Activated T-cell treated with anti-CD3 and anti-CD28 coated beads, Interleukin-2, amount 50 U/mL, for 72 hours (primary cell): ENCODE results near the gene HNRNPK. TPM values are rescaled to one million over a fixed set of nuclear protein-coding genes. Genes with fewer than 3 reads are reported as not detected.
"Not testable (repeated sequence)": the region's sequence is repeated elsewhere in the genome, so short reads cannot be mapped to it uniquely, and the experiment has no call there.

Experiments used
- ATAC-seq, 2 donors: fragments of 150-1000 bp; cut with Tn5 transposase; replicated peaks in 1 of 2; 2 replicates each; pipeline ENCODE4 v1.10.0; 2021; ENCODE audit warnings: moderate library complexity in 2 of 2, mild to moderate bottlenecking in 1 of 2
- DNase-seq, 2 donors: peaks; one replicate each; pipeline ENCODE4 v3.0.0; 2021 to 2022; ENCODE audit warnings: mixed read lengths in 1 of 2
- H3K27ac Mint-ChIP-seq: one replicate; pipeline ENCODE4 v1.8.0; 2022; ENCODE audit warnings: mild to moderate bottlenecking, moderate library complexity, mixed read lengths
- H3K27me3 Mint-ChIP-seq: one replicate; pipeline ENCODE4 v1.8.0; 2022; ENCODE audit warnings: low read depth, mixed read lengths
- H3K36me3 Mint-ChIP-seq, 2 donors: one replicate each; pipeline ENCODE4 v1.8.0; 2022; ENCODE audit warnings: mixed read lengths in 2 of 2, mild to moderate bottlenecking in 1 of 2; ENCODE audit not compliant: insufficient read depth in 2 of 2
- H3K4me1 Mint-ChIP-seq: one replicate; pipeline ENCODE4 v1.8.0; 2022; ENCODE audit warnings: low read depth, mixed read lengths
- H3K4me3 Mint-ChIP-seq, 2 donors: one replicate each; pipeline ENCODE4 v1.8.0; 2022; ENCODE audit warnings: mild to moderate bottlenecking in 2 of 2, mixed read lengths in 2 of 2, moderate library complexity in 2 of 2
- H3K9me3 Mint-ChIP-seq, 2 donors: one replicate each; pipeline ENCODE4 v1.8.0; 2022; ENCODE audit warnings: mixed read lengths in 2 of 2
- total RNA-seq, 2 donors: library from RNA; stranded (reverse); gene quantifications; one replicate each; pipeline ENCODE4 v1.2.3, GENCODE V29; 2022

Gene HNRNPK
- total RNA-seq, 2 donors from 2014 or later: 638 to 674 TPM

DNA sequence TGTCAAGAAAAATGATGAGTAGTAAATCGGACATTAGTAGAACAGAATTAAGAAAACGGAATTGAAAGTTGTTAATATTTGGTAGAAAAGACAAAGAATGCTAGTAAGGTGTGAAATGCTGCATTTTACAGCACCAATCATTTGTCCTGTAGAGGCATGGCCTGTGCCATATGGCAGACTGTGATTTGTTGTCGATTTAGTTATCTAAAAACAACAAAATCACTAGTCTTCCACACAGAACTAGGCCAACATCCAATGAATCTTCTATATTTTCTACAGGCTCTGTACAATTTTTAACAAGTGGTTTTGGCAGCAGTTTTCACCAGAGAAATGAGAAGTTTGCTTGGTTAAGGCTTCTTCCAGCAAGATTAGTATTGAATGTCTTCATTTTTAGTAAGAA is 10.4 kb downstream of the HNRNPK start:
- no peak overlapping the region for H3K27ac Mint-ChIP-seq
- ATAC-seq (no peak), DNase-seq (no peak)
- no peaks in the 10 kb centered on the region for H3K9me3 Mint-ChIP-seq
- H3K27me3 Mint-ChIP-seq: no peaks in the 10 kb centered on the region
- no peak overlapping the region for H3K4me3 Mint-ChIP-seq
- peaks cover 48% of the 10 kb centered on the region for H3K4me1 Mint-ChIP-seq
- peaks cover 17 to 57% of the 10 kb centered on the region in 2 donors for H3K36me3 Mint-ChIP-seq

DNA sequence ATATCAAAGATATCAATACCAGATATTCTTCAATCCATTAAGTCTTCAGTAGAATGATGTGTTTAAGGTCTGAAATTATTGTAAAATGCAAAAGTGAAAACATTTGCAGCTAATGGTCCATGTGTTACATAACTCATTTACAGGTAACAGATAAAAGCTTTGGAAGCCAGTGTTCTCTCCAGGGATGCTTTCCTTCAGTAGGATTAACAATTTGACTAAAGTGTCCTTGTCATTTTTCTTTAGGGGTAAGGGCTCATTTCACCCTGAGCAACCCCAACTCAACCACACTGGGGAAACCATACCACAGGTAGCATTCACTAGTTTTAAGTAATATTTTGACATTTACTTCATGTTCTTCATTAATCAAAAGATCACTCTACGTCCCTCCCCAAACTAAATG is 12.9 kb downstream of the HNRNPK start:
- Mint-ChIP-seq H3K36me3 (peaks cover 14 to 38% of the 10 kb centered on the region in 2 donors), H3K4me3 (no peak overlapping the region), H3K27ac (peak overlapping the region; percentile 86)

DNA sequence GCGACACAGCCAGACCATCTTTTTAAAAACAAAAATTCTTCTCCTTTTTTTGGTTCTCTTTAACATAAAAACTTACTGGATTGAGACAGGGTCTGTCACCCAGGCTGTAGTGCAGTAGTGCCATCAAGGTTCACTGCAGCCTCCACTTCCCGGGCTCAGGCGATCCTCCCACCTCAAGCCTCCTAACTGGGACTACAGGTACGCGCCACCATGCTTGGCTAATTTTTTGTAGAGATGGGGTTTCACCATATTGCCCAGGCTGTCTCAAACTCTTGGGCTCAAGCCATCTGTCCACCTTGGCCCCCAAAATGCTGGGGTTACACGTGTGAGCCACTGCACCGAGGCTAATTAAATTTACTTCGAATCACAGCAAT is 13.8 kb downstream of the HNRNPK start:
- ATAC-seq: peak in 1 of 2 donors; percentile 5
- Mint-ChIP-seq H3K9me3 (no peaks in the 10 kb centered on the region), H3K36me3 (peaks cover 12 to 29% of the 10 kb centered on the region in 2 donors), H3K4me1 (peaks cover 34% of the 10 kb centered on the region), H3K27ac (peak overlapping the region; percentile 27), H3K4me3 (no peak overlapping the region), H3K27me3 (no peaks in the 10 kb centered on the region)
- DNase-seq: no peak

More for the DNA sequence above, 12.9 kb downstream of the HNRNPK start:
- no peaks in the 10 kb centered on the region for H3K9me3 Mint-ChIP-seq
- DNase-seq: no peak
- H3K27me3 Mint-ChIP-seq: no peaks in the 10 kb centered on the region
- H3K4me1 Mint-ChIP-seq: peaks cover 41% of the 10 kb centered on the region
- no peak for ATAC-seq

DNA sequence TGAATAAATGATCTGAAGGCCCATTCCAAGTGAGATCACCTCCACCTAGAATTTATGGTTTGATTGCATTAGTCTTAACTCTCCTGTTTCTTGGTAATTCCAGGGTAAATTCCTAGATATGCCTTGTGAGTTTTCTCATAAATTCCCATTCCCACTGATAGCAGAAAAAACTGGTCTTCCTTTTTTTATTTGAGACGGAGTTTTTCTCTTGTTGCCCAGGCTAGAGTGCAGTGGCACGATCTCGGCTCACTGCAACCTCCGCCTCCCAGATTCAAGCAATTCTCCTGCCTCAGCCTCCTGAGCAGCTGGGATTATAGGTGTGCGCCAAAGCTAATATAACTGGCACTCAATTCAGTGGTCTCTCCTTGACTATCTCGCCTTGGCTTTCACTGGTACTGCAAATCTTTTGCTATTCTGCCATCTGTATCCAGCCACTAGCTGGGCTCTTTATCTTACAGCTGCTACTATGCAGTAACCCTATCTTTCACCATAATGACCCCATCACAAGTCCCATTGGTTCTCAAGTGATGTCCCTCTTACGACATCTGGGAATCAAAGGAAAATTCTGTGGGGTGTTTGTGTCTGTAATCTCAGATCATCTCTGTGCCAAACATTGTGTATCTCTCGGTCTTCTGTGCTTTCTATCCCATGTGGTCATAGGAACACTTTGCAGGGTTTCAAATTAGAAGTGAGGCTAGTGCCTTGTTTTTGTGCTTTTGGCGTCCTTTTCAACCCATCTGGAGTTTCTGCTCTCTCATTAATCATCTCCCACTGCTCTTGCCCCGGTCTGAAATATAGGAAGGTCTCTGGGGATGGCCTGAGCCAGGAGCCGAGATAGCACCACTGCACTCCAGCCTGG is 14.4 kb downstream of the HNRNPK start:
- Mint-ChIP-seq H3K9me3 (no peaks in the 10 kb centered on the region), H3K4me3 (no peak overlapping the region)

DNA sequence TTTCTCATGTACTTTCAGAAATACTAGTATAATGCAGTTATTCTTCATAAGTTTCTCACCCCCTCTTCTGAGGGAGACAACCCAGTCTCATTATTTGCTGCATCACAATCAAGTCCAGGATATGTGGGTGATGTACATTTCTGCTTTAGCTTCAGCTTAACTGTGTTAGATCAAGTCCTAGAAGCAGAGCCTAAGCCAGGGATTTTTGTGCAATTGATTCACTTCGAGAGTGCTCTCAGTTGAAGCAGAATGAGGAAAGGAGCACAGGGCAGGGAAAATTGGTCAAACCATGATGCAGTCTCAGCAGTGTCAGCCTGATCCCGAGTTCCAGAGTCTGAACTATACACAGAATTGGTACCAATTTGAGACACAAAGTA is 15.1 kb downstream of the HNRNPK start:
- peaks cover 25% of the 10 kb centered on the region for H3K4me1 Mint-ChIP-seq
- peaks cover 12 to 17% of the 10 kb centered on the region in 2 donors for H3K36me3 Mint-ChIP-seq
- DNase-seq (no peak), ATAC-seq (peak in 1 of 2 donors; percentile 22)
- H3K4me3 Mint-ChIP-seq: no peak overlapping the region
- H3K27me3 Mint-ChIP-seq: no peaks in the 10 kb centered on the region
- peak overlapping the region; percentile 40 for H3K27ac Mint-ChIP-seq
- no peaks in the 10 kb centered on the region for H3K9me3 Mint-ChIP-seq

More for the DNA sequence above, 14.4 kb downstream of the HNRNPK start:
- H3K4me1 Mint-ChIP-seq: peaks cover 31% of the 10 kb centered on the region
- H3K36me3 Mint-ChIP-seq: peaks cover 12 to 23% of the 10 kb centered on the region in 2 donors
- ATAC-seq (peak in 1 of 2 donors; percentile 22), DNase-seq (no peak)
- no peaks in the 10 kb centered on the region for H3K27me3 Mint-ChIP-seq
- peak overlapping the region; percentile 35 for H3K27ac Mint-ChIP-seq

DNA sequence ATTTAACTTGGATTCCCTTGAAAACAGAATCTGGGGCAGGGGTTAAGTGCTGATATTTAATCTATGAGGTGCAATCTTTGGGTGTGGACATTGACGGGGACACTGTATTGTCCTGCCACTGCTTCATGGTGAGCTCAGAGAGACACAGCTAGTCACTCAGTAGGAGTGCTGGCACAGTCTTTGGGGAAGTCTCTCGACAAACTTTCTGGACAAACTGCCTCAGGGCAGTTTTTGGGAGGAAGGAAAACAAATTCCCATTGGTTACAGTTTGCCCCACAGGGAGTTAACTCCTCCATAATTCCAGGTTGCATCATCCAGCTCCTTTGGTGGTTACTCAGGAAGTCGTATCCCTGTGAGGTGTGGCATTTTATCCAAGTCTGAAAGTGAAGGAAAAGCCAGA is 17.9 kb downstream of the HNRNPK start:
- peak overlapping the region; percentile 19 for H3K27ac Mint-ChIP-seq
- H3K4me3 Mint-ChIP-seq: no peak overlapping the region
- peaks cover 29% of the 10 kb centered on the region for H3K4me1 Mint-ChIP-seq
- no peaks in the 10 kb centered on the region for H3K27me3 Mint-ChIP-seq
- H3K36me3 Mint-ChIP-seq: peaks cover 4% of the 10 kb centered on the region in 2 donors
- H3K9me3 Mint-ChIP-seq: no peaks in the 10 kb centered on the region
- DNase-seq: no peak
- ATAC-seq: no peak

DNA sequence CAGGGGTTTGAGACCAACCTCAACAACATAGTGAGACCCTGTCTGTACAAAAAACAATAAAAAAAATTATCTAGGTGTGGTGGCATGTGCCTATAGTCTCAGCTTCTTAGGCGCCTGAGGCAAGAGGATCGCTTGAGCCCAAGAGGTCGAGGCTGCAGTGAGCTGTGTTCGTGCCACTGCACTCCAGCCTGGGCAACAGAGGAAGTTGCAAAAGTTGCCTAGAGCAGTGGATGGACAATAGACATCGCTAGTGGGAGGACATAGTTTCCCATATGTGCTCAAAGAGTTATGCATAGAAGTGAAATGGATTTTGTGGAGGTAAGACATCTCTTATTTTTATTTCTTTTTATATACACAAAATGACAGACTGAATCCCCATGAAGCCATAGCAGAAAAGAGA is 19.0 kb downstream of the HNRNPK start:
- Mint-ChIP-seq H3K36me3 (peaks cover 3% of the 10 kb centered on the region in 2 donors), H3K4me1 (peaks cover 32% of the 10 kb centered on the region), H3K27ac (peak overlapping the region; percentile 30), H3K9me3 (no peaks in the 10 kb centered on the region), H3K4me3 (no peak overlapping the region), H3K27me3 (no peaks in the 10 kb centered on the region)
- ATAC-seq (no peak), DNase-seq (no peak)

DNA sequence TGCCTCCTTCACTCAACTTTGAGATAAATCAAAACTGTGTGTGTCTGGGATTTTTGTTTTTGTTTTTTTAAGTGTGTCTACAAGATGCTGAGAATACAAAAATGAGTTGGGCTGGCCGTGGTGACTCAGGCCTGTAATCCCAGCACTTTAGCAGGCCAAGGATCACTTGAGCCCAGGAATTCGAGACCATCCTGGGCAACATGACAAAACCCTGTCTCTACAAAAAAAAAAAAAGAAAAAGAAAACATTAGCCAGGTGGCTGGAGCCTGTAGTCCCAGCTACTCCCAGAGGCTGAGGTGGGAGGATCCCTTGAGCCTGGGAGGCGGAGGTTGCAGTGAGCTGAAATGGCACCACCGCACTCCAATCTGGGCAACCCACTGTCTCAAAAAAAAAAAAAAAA is 21.0 kb downstream of the HNRNPK start:
- H3K27ac Mint-ChIP-seq: peak overlapping the region; percentile 81
- peaks cover 27% of the 10 kb centered on the region for H3K4me1 Mint-ChIP-seq
- ATAC-seq: no peak
- H3K4me3 Mint-ChIP-seq: no peak overlapping the region
- H3K36me3 Mint-ChIP-seq: peaks cover 5 to 8% of the 10 kb centered on the region in 2 donors
- no peak for DNase-seq
- H3K27me3 Mint-ChIP-seq: no peaks in the 10 kb centered on the region
- no peaks in the 10 kb centered on the region for H3K9me3 Mint-ChIP-seq

DNA sequence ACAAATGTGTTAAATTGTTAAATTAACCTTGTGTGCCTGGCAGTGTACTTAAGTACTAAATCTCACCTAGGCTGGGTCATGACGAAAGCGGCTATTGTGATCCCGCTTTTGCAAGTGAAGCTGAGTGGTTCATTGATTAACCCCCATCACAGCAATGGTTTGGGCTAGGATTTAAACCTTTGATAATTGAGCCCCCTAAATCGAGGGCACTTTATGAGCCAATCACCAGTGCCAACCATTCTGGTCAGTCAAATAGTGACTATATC is 22.8 kb downstream of the HNRNPK start:
- no peaks in the 10 kb centered on the region for H3K27me3 Mint-ChIP-seq
- peaks cover 5 to 13% of the 10 kb centered on the region in 2 donors for H3K36me3 Mint-ChIP-seq
- ATAC-seq: no peak
- H3K4me1 Mint-ChIP-seq: peaks cover 27% of the 10 kb centered on the region
- H3K27ac Mint-ChIP-seq: peak overlapping the region; percentile 86
- no peak for DNase-seq
- H3K9me3 Mint-ChIP-seq: no peaks in the 10 kb centered on the region
- peak overlapping the region; percentile 100 for H3K4me3 Mint-ChIP-seq

DNA sequence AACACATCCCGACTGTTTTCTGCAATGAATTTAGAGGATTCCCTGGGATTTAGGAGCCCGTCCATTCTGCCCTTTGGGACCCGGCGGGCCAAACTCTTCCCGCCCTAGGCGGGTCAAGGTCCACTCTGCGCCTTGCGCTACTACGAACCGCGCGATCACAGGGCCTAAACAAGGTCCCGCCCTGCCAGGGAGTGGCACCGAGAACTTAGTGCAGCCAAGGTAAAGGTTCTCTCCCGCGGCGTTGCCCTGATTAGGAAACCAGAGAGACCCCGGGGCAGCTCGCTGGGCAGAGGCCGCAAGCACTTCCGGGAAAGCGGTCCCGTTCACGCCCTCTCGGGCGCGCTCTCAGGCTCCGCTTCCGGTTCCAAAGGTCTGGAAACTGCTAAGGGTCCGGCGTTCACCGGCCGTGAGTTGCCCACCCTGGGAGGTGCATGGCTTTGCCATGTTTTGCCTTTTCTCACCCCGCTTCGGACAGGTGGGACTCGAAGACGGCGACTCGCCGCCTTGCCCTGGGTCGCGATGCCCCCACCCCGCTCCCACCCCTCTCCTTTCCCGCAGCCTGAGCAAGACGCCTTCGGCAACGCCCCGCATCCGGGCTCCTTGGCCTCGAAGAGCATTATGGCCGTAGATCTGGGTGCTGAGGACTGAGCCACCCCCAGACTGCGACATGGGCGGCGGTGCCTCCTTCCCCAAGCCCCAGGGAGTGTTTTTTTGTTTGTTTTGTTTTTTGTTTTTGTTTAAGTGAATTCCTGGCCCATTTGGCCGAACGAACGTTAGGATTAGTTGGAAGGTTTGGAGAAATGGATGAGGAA is 23.4 kb downstream of the HNRNPK start:
- ATAC-seq (peak; percentile 77 to 87), DNase-seq (peak; percentile 76 to 83)
- H3K36me3 Mint-ChIP-seq: peaks cover 5 to 16% of the 10 kb centered on the region in 2 donors
- peaks cover 27% of the 10 kb centered on the region for H3K4me1 Mint-ChIP-seq
- H3K27ac Mint-ChIP-seq: peak overlapping the region; percentile 99
- peak overlapping the region; percentile 100 for H3K4me3 Mint-ChIP-seq
- no peaks in the 10 kb centered on the region for H3K27me3 Mint-ChIP-seq
- H3K9me3 Mint-ChIP-seq: no peaks in the 10 kb centered on the region

DNA sequence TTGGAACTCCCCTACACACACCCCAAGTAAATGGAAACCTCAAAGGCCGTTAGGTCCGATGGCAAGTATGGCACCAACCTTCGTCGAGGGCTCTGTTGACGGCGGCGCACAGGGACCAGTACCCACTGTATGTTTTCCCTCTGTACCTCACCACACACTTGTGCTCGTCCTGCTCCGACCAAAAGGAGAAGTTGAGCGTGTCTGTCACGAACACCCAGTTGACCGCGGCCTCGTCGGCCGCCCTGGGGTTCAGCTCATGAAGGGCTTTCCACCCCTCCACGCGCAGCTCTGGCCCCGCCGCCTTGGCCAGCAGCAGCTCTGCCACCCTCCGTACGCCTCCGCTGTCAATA is 24.0 kb downstream of the HNRNPK start:
- H3K27ac Mint-ChIP-seq: peak overlapping the region; percentile 99
- ATAC-seq (peak; percentile 50 to 59), DNase-seq (peak; percentile 42 to 54)
- H3K4me3 Mint-ChIP-seq: peak overlapping the region; percentile 100
- H3K27me3 Mint-ChIP-seq: no peaks in the 10 kb centered on the region
- H3K4me1 Mint-ChIP-seq: peaks cover 27% of the 10 kb centered on the region
- peaks cover 5 to 16% of the 10 kb centered on the region in 2 donors for H3K36me3 Mint-ChIP-seq
- H3K9me3 Mint-ChIP-seq: no peaks in the 10 kb centered on the region

DNA sequence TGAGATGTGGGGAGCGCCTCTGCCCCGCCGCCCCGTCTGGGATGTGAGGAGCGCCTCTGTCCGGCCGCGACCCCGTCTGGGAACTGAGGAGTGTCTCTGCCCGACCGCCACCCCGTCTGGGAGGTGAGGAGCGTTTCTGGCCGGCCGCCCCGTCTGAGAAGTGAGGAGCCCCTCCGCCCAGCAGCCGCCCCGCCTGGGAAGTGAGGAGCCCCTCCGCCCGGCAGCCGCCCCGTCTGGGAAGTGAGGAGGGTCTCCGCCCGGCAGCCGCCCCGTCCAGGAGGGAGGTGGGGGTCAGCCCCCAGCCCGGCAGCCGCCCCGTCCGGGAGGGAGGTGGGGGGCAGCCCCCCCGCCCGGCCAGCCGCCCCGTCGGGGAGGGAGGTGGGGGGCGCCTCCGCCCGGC is 31.9 kb downstream of the HNRNPK start:
- not testable (repeated sequence) for H3K27ac Mint-ChIP-seq, H3K4me3 Mint-ChIP-seq, H3K9me3 Mint-ChIP-seq, H3K4me1 Mint-ChIP-seq, DNase-seq, ATAC-seq, H3K27me3 Mint-ChIP-seq
- peaks cover 5 to 28% of the 10 kb centered on the region in 2 donors for H3K36me3 Mint-ChIP-seq

DNA sequence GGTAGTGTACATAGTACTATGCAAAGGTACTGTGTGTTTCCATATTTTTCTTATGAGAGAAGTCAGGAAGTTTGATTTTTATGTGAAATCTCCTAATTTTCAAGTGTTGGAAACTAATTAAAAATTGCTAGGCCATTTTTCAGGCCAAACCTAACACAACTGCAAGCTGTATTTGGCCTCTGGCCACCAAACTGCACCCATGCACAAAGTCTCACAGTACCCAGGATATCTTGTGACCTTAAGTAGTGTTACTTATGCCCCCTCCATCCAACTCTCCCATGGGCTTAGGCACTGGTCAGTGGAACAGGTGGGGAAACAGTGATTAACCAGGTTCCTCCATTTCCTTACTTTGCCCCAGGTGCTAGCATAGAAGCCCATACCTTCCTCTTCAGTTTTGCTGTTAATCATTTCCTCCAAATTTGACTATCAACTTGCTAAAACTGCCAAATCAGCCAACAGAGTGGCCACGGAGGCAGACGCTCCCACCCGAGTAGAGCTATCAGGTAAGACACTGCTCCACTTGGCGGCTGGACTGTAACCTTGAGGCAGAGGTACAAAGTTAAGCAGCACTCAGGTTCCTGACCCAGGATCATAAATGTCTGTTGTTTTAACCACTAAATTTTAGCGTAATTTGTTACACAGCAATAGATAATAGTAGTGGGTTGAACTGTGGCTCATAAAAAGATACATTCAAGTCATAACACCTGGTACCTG is 39.3 kb downstream of the HNRNPK start:
- ATAC-seq (no peak), DNase-seq (no peak)
- Mint-ChIP-seq H3K27me3 (no peaks in the 10 kb centered on the region), H3K9me3 (no peaks in the 10 kb centered on the region), H3K27ac (peak overlapping the region; percentile 11), H3K36me3 (peaks cover 2 to 17% of the 10 kb centered on the region in 2 donors), H3K4me3 (no peak overlapping the region), H3K4me1 (peaks cover 6% of the 10 kb centered on the region)
